Ishikawa (cell line): ENCODE measurements around the gene ST6GALNAC2.

Source experiments
- FOXM1 ChIP-seq: IDR thresholded peaks from 2 replicates; pipeline ENCODE4 v1.6.1; 2012; ENCODE audit warnings: low read depth, borderline replicate concordance
- RAD21 ChIP-seq: IDR thresholded peaks from 2 replicates; pipeline ENCODE4 v1.6.1; 2012; ENCODE audit warnings: low read depth

DNA sequence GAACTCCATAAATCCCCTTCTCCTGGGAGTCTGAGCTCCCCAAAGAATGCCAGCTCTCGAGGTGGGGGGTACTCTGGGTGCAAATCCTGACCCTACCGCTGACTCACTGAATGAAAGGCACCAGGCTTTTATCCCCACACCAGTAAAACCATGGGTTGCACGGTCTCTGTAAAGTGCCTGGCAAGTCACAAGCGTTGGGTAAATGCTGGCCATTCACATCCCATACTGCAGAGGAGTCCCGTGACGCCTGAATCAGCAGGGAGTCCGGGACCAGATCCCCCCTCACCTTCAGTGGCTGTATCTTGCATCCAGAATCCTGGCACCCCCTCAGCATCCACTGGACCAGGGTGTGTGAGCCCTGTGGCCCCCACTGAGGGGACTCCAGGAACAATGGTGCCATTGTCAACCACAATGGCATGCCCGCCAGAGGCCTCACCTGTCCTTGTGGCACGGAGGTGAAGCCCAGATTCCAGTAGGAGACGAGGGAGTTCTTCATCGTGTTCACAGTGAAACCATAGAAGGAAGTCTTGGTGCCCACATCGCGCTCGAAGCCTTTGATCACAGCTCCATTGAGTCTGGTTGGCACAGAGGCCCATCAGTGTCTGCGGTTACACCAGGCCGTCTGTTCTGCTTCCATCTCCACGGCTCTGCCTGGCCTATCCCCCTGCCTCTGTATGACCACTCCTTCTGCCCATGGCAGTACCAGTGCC lies 13.3 kb downstream of the ST6GALNAC2 start:
- TF ChIP-seq RAD21 = no peak
- no peak for TF ChIP-seq FOXM1
